IMR-90 (cell line): Measurements from ENCODE around the gene ACVR1B. TPM values are rescaled to one million over a fixed set of nuclear protein-coding genes. Genes with fewer than 3 reads are reported as not detected.
A peak's percentile ranks its signal among the peaks of the same experiment; 100 is the strongest.

Experiments used
- ATAC-seq: fragments of 200-7000 bp; cut with Tn5 transposase; 2 replicates; pipeline ENCODE4 v1.9.1; 2020; ENCODE audit warnings: low read depth, mild to moderate bottlenecking, moderate library complexity
- BruUV-seq: library from RNA; stranded (reverse); fragments of 400-500 nt; replicated peaks from 2 replicates; lab custom pipeline; 2021; lab: Mats Ljungman, UMichigan
- CTCF ChIA-PET: fragments of 300-600 bp; formaldehyde crosslinking; extraction: SDS; loops from one replicate; lab custom pipeline; 2021; ENCODE audit warnings: antibody characterized with exemption; lab: Yijun Ruan, JAX
- POLR2A ChIA-PET: fragments of 300-600 bp; sonication (Branson Sonifier 250); formaldehyde crosslinking; loops from one replicate; lab custom pipeline; 2022; ENCODE audit warnings: antibody characterized with exemption; ENCODE audit not compliant: unreplicated experiment; lab: Charles Lee
- DNase-seq: peaks from one replicate; pipeline ENCODE4 v3.0.0; 2013
- H2AFZ ChIP-seq: replicated peaks from 2 replicates; pipeline ENCODE3; 2013; ENCODE audit warnings: low read length, mild to moderate bottlenecking; ENCODE audit not compliant: poor library complexity
- H2AK5ac ChIP-seq: 2 replicates; pipeline ENCODE4 v1.6.1; 2013; ENCODE audit warnings: low read depth, low read length, inconsistent platforms
- H2AK9ac ChIP-seq: replicated peaks from 2 replicates; pipeline ENCODE3; 2013; ENCODE audit warnings: mild to moderate bottlenecking, low read depth, low read length, moderate library complexity; ENCODE audit not compliant: poor library complexity
- H2BK120ac ChIP-seq: 2 replicates; pipeline ENCODE4 v1.6.1; 2013; ENCODE audit warnings: low read depth, low read length, inconsistent platforms
- H2BK15ac ChIP-seq: 3 replicates; pipeline ENCODE4 v1.6.1; 2013; ENCODE audit warnings: low read depth, low read length, inconsistent platforms
- H2BK20ac ChIP-seq: 2 replicates; pipeline ENCODE4 v1.6.1; 2013; ENCODE audit warnings: low read depth, mild to moderate bottlenecking, inconsistent platforms, low read length, moderate library complexity
- H2BK5ac ChIP-seq: 2 replicates; pipeline ENCODE4 v1.6.1; 2013; ENCODE audit warnings: mild to moderate bottlenecking, low read depth, low read length, inconsistent platforms; ENCODE audit not compliant: poor library complexity, severe bottlenecking
- H3K14ac ChIP-seq: replicated peaks from 2 replicates; pipeline ENCODE4 v1.6.1; 2013; ENCODE audit warnings: low read depth, low read length, inconsistent platforms
- H3K18ac ChIP-seq: 2 replicates; pipeline ENCODE4 v1.6.1; 2013; ENCODE audit warnings: low read depth, low read length, control low read depth
- H3K23ac ChIP-seq: 2 replicates; pipeline ENCODE4 v1.6.1; 2013; ENCODE audit warnings: low read depth, low read length, inconsistent platforms
- H3K27ac ChIP-seq: 2 replicates; pipeline ENCODE4 v1.5.1; 2013; ENCODE audit warnings: mild to moderate bottlenecking, control low read depth, low read length; ENCODE audit not compliant: insufficient read depth
- H3K27me3 ChIP-seq: 2 replicates; pipeline ENCODE4 v1.6.1; 2013; ENCODE audit warnings: low read length; ENCODE audit not compliant: control insufficient read depth, insufficient read depth
- H3K36me3 ChIP-seq: 2 replicates; pipeline ENCODE4 v1.6.1; 2013; ENCODE audit warnings: low read length, mixed read lengths; ENCODE audit not compliant: control insufficient read depth, insufficient read depth
- H3K4ac ChIP-seq: 2 replicates; pipeline ENCODE4 v1.6.1; 2013; ENCODE audit warnings: low read depth, low read length, inconsistent platforms
- H3K4me1 ChIP-seq: 2 replicates; pipeline ENCODE4 v1.6.1; 2013; ENCODE audit warnings: low read length, mixed read lengths; ENCODE audit not compliant: control insufficient read depth, insufficient read depth
- H3K4me2 ChIP-seq: 2 replicates; pipeline ENCODE4 v1.6.1; 2013; ENCODE audit warnings: low read depth, mild to moderate bottlenecking, control low read depth, low read length, moderate library complexity
- H3K4me3 ChIP-seq: 2 replicates; pipeline ENCODE4 v1.5.1; 2013; ENCODE audit warnings: low read depth, mild to moderate bottlenecking, control low read depth, low read length, moderate library complexity; ENCODE audit not compliant: insufficient read depth
- H3K56ac ChIP-seq: 2 replicates; pipeline ENCODE4 v1.6.1; 2013; ENCODE audit warnings: low read length, inconsistent platforms; ENCODE audit not compliant: insufficient read depth; ENCODE audit errors: extremely low read depth
- H3K79me1 ChIP-seq, 2 experiments: 2 replicates each; pipeline ENCODE4 v1.6.1; 2013; ENCODE audit warnings: low read length in 2 of 2, inconsistent platforms in 1 of 2, low read depth in 1 of 2
- H3K9ac ChIP-seq: 2 replicates; pipeline ENCODE4 v1.6.1; 2013; ENCODE audit warnings: low read depth, low read length, control low read depth
- H3K9me1 ChIP-seq: 2 replicates; pipeline ENCODE4 v1.6.1; 2013; ENCODE audit warnings: low read length, inconsistent platforms; ENCODE audit not compliant: insufficient read depth
- H3K9me3 ChIP-seq: 2 replicates; pipeline ENCODE4 v1.6.1; 2013; ENCODE audit warnings: low read length; ENCODE audit not compliant: control insufficient read depth, insufficient read depth
- H4K20me1 ChIP-seq: 2 replicates; pipeline ENCODE4 v1.6.1; 2013; ENCODE audit warnings: low read length, inconsistent platforms; ENCODE audit not compliant: insufficient read depth
- H4K5ac ChIP-seq: 2 replicates; pipeline ENCODE4 v1.6.1; 2013; ENCODE audit warnings: mild to moderate bottlenecking, low read depth, low read length, control low read depth
- H4K8ac ChIP-seq, 2 experiments: 2 replicates each; pipeline ENCODE4 v1.6.1; 2013; ENCODE audit warnings: low read depth in 2 of 2, low read length in 2 of 2, control low read depth in 1 of 2, inconsistent platforms in 1 of 2
- H4K91ac ChIP-seq: 2 replicates; pipeline ENCODE4 v1.6.1; 2013; ENCODE audit warnings: low read depth, low read length, inconsistent platforms; ENCODE audit not compliant: insufficient read depth
- FOS ChIP-seq: fragments of 150-350 bp; IDR thresholded peaks from 2 replicates; pipeline ENCODE4 v1.6.1; 2016; ENCODE audit warnings: low read depth, low read length
- POLR2A ChIP-seq: IDR thresholded peaks from 2 replicates; pipeline ENCODE4 v1.6.1; 2012; ENCODE audit warnings: mild to moderate bottlenecking, low read depth, low read length
- RAD21 ChIP-seq: IDR thresholded peaks from 2 replicates; pipeline ENCODE4 v1.6.1; 2012; ENCODE audit warnings: low read length, improper control_type of control experiment
- RCOR1 ChIP-seq: IDR thresholded peaks from 2 replicates; pipeline ENCODE4 v1.6.1; 2012; ENCODE audit warnings: mild to moderate bottlenecking, low read length, improper control_type of control experiment; ENCODE audit not compliant: insufficient replicate concordance
- SMC3 ChIP-seq: fragments of 150-350 bp; IDR thresholded peaks from 2 replicates; pipeline ENCODE4 v1.6.1; 2016; ENCODE audit warnings: low read depth, mild to moderate bottlenecking, antibody characterized with exemption, low read length, moderate library complexity
- WGBS, 2 experiments: methylation state at CpG; one replicate each; pipeline versions ENCODE4 v1.1.5 to v1.1.7; 2013; ENCODE audit warnings: missing lambda C conversion rate in 2 of 2; ENCODE audit not compliant: insufficient read length in 1 of 2; ENCODE audit errors: extremely low coverage in 2 of 2; 5-methylcytosine and 5-hydroxymethylcytosine counted together
- dilution Hi-C: fragments of 300-500 bp; cut with HindIII; formaldehyde crosslinking; loops from one replicate; pipeline ENCODE4 v1.14.3; 2018; ENCODE audit warnings: low sequenced_read_pairs; ENCODE audit not compliant: unreplicated experiment
- in situ Hi-C: fragments of 300-500 bp; cut with MboI; formaldehyde crosslinking; loops from 3 replicates; pipeline ENCODE4 v1.14.3; 2019; ENCODE audit warnings: low sequenced_read_pairs, inconsistent platforms, mixed read lengths
- intact Hi-C: fragments of 100-400 bp; cut with micrococcal nuclease; formaldehyde crosslinking; loops from 2 replicates; pipeline ENCODE4 v1.10.0; 2022
- polyA plus RNA-seq, 3 experiments: library from polyadenylated mRNA; depleted of rRNA; stranded (reverse); fragments of >200 nt; gene quantifications; 2 replicates each; pipeline ENCODE4 v1.2.3, GENCODE V29; 2012; ENCODE audit warnings: low replicate concordance in 1 of 3
- total RNA-seq: library from RNA; depleted of rRNA; stranded (reverse); fragments of >200 nt; gene quantifications from 2 replicates; pipeline ENCODE4 v1.2.3, GENCODE V29; 2012

Gene ACVR1B
- total and polyA plus RNA-seq, 2 of the 4 experiments (the other 2 are of a cell fraction), result 5.7 to 13.6 TPM

DNA sequence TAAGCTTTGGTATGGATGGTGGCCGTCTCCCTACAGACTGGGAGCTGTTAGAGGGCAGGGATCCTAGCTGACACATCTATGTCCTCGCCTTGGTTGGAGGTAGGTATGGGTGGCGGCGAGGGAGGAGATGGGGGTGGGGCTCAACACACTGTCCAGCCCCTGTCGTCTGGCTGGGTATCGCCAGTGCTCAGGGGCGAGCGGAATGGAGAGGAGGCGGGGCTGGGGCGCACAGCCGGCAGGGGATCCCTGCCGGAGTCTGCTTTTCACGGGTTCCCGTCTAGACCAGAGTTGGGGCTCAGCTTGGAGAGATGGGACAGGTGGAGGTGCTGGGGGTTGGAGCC lies 71.3 kb downstream of the ACVR1B start:
- whole genome bisulfite sequencing, 2 experiments, result 24% methylated on average over 6 of the region's 14 CpGs; no CpG with 5 or more reads in 1 of the 2 experiments
- H3K27me3 ChIP-seq, result no peaks in the 10 kb centered on the region
- H3K4me2 ChIP-seq, result peak overlapping the region; percentile 76; the same call in 1 of the 2 replicates
- intact Hi-C loops (loop anchor here (5.0 kb wide), 1 partner anchor 131 kb away; no protein-coding TSS in a partner anchor), dilution Hi-C loops (no loop called here), in situ Hi-C loops (loop anchor here (5.0 kb wide), 1 partner anchor 99 kb away; no protein-coding TSS in a partner anchor)
- ATAC-seq (no peak), DNase-seq (no peak)
- no peak overlapping the region for H3K27ac ChIP-seq
- peak overlapping the region; percentile 99 for H2AFZ ChIP-seq
- no peaks in the 10 kb centered on the region for H3K36me3 ChIP-seq
- peaks cover 6% of the 10 kb centered on the region; the same call in 1 of the 2 replicates for H3K4me1 ChIP-seq
- no peaks in the 10 kb centered on the region; the same call in 1 of the 2 replicates for H4K20me1 ChIP-seq
- peak overlapping the region; percentile 78 for H2AK9ac ChIP-seq
- ChIA-PET POLR2A (interaction anchor here (0.5 to 0.8 kb wide), 2 partner anchors 9 to 24 kb away, joined by 3 to 4 read pairs; no protein-coding TSS in a partner anchor), CTCF (interaction anchor here (0.9 to 8.6 kb wide), 8 partner anchors 10 to 99 kb away, joined by 3 to 128 read pairs (median 5); partner anchors contain the start of gene TAMALIN)
- no peak overlapping the region for H2BK5ac ChIP-seq
- no peaks in the 10 kb centered on the region for H3K9me1 ChIP-seq
- no peak overlapping the region for H3K56ac ChIP-seq
- H2BK120ac ChIP-seq, result no peak overlapping the region
- peak overlapping the region; percentile 52; the same call in 1 of the 2 replicates for H3K4me3 ChIP-seq
- no peak overlapping the region for H2BK15ac ChIP-seq
- H2BK20ac ChIP-seq, result no peak overlapping the region
- H4K8ac ChIP-seq, result no peak overlapping the region; a peak in 1 of 4 replicates
- 0 out of 2 replicates have a peak overlapping the region, but pooled peaks have one; percentile 13 for H3K4ac ChIP-seq
- H2AK5ac ChIP-seq, result no peak overlapping the region
- no peak overlapping the region for H3K9ac ChIP-seq
- no peak overlapping the region for H3K23ac ChIP-seq
- no peaks in the 10 kb centered on the region for H3K9me3 ChIP-seq
- no peak overlapping the region for H4K5ac ChIP-seq
- TF ChIP-seq RAD21, result no peak
- no peak for TF ChIP-seq SMC3
- TF ChIP-seq FOS, result no peak
- no peak for TF ChIP-seq RCOR1
- no peak for TF ChIP-seq POLR2A
- H3K79me1 ChIP-seq, result peaks cover 0 to 3% of the 10 kb centered on the region in 2 experiments; a peak in 1 of 4 replicates
- no peak overlapping the region for H4K91ac ChIP-seq
- BruUV-seq, result no TSS peak
- H3K18ac ChIP-seq, result no peak overlapping the region
- no peak overlapping the region for H3K14ac ChIP-seq
